Tibial nerve (tissue), 4 donors: Measurements from ENCODE around the gene TAS2R31.

ENCODE experiments used
- EP300 ChIP-seq, 2 donors: sonication (generic); formaldehyde crosslinking; IDR thresholded peaks; one replicate each; pipeline ENCODE4 v1.6.1; 2017; ENCODE audit warnings: antibody characterized with exemption in 2 of 2, mild to moderate bottlenecking in 1 of 2
- POLR2A ChIP-seq, 2 donors: fragments of 450-650 bp; IDR thresholded peaks; one replicate each; pipeline ENCODE4 v1.6.1; 2017; ENCODE audit warnings: antibody characterized with exemption in 2 of 2, mild to moderate bottlenecking in 2 of 2, moderate library complexity in 2 of 2
- TF ChIP-seq, protein P1 (sequence below), 5 experiments: fragments of 200-600 bp in 3 of 5; fragments of 450-650 bp in 2 of 5; sonication (generic) in 3 of 5; IDR thresholded peaks; one replicate each; pipeline ENCODE4 v1.5.1; 2016 to 2019; ENCODE audit warnings: antibody characterized with exemption in 5 of 5, mild to moderate bottlenecking in 3 of 5, moderate library complexity in 2 of 5

DNA sequence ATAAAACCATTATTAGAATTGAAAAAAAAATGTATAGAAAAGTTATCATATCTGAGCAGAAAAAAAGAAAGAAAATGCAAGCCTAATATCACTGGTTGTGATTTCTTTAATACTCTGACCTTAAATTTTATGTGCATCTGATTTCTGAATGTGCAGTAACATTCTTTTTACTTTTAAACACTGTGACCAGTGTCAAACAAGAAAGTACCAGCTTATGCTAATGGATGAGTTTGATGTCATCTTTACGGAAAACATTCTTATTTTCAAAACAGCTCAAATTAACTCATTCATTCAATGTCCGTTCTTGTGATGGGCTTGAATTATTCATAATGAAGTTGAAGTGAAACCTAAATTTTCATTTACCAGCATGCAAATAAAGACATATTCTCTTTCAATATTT lies 44.4 kb downstream of the TAS2R31 start, which contains the start of gene TAS2R50:
- TF ChIP-seq, protein P1, sequence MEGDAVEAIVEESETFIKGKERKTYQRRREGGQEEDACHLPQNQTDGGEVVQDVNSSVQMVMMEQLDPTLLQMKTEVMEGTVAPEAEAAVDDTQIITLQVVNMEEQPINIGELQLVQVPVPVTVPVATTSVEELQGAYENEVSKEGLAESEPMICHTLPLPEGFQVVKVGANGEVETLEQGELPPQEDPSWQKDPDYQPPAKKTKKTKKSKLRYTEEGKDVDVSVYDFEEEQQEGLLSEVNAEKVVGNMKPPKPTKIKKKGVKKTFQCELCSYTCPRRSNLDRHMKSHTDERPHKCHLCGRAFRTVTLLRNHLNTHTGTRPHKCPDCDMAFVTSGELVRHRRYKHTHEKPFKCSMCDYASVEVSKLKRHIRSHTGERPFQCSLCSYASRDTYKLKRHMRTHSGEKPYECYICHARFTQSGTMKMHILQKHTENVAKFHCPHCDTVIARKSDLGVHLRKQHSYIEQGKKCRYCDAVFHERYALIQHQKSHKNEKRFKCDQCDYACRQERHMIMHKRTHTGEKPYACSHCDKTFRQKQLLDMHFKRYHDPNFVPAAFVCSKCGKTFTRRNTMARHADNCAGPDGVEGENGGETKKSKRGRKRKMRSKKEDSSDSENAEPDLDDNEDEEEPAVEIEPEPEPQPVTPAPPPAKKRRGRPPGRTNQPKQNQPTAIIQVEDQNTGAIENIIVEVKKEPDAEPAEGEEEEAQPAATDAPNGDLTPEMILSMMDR (IDR thresholded peaks at IDR 0.05) = no peak
- TF ChIP-seq EP300 (IDR thresholded peaks at IDR 0.05) = no peak
- no peak for TF ChIP-seq POLR2A (IDR thresholded peaks at IDR 0.05)
